IPS-18a (cell line): Measurements from ENCODE around the gene PILRB.

ENCODE experiments used
- H3K27ac ChIP-seq: one replicate; pipeline ENCODE4 v1.5.1; 2013; ENCODE audit warnings: low read length
- H3K27me3 ChIP-seq: one replicate; pipeline ENCODE4 v1.6.1; 2013; ENCODE audit warnings: mild to moderate bottlenecking, low read length; ENCODE audit not compliant: control insufficient read depth, insufficient read depth
- H3K36me3 ChIP-seq: one replicate; pipeline ENCODE4 v1.6.1; 2013; ENCODE audit warnings: low read depth, low read length; ENCODE audit not compliant: control insufficient read depth
- H3K4me1 ChIP-seq: one replicate; pipeline ENCODE4 v1.6.1; 2013; ENCODE audit warnings: low read depth, low read length; ENCODE audit not compliant: control insufficient read depth
- H3K4me3 ChIP-seq: one replicate; pipeline ENCODE4 v1.5.1; 2013; ENCODE audit warnings: low read length
- H3K9ac ChIP-seq: one replicate; pipeline ENCODE4 v1.6.1; 2013; ENCODE audit warnings: mild to moderate bottlenecking, low read length, moderate library complexity
- H3K9me3 ChIP-seq: one replicate; pipeline ENCODE4 v1.6.1; 2013; ENCODE audit warnings: low read depth, low read length; ENCODE audit not compliant: control insufficient read depth

Gene PILRB

GRCh38 chr7:100398239-100398638 lies 40.3 kb downstream of the PILRB start:
- Histone ChIP-seq H3K36me3 (no peaks in the 10 kb centered on the region), H3K9ac (no peak overlapping the region), H3K27ac (no peak overlapping the region)

GRCh38 chr7:100400041-100400440 lies 42.1 kb downstream of the PILRB start:
- Histone ChIP-seq H3K4me3 (no peak overlapping the region), H3K27me3 (no peaks in the 10 kb centered on the region), H3K9ac (no peak overlapping the region), H3K27ac (no peak overlapping the region), H3K4me1 (no peaks in the 10 kb centered on the region), H3K36me3 (no peaks in the 10 kb centered on the region), H3K9me3 (no peaks in the 10 kb centered on the region)

More at GRCh38 chr7:100398239-100398638, 40.3 kb downstream of the PILRB start:
- Histone ChIP-seq H3K27me3 (no peaks in the 10 kb centered on the region), H3K4me3 (no peak overlapping the region), H3K4me1 (no peaks in the 10 kb centered on the region), H3K9me3 (no peaks in the 10 kb centered on the region)

GRCh38 chr7:100400656-100401055 lies 42.7 kb downstream of the PILRB start:
- Histone ChIP-seq H3K4me1 (no peaks in the 10 kb centered on the region), H3K27ac (no peak overlapping the region), H3K27me3 (no peaks in the 10 kb centered on the region), H3K9me3 (no peaks in the 10 kb centered on the region), H3K4me3 (no peak overlapping the region), H3K36me3 (no peaks in the 10 kb centered on the region), H3K9ac (no peak overlapping the region)

- Histone ChIP-seq H3K36me3 (no peaks in the 10 kb centered on the region), H3K4me3 (no peak overlapping the region), H3K27me3 (no peaks in the 10 kb centered on the region), H3K27ac (no peak overlapping the region), H3K9ac (no peak overlapping the region), H3K4me1 (no peaks in the 10 kb centered on the region), H3K9me3 (no peaks in the 10 kb centered on the region)
Observed at GRCh38 chr7:100401811-100402210, 43.9 kb downstream of the PILRB start.

GRCh38 chr7:100402241-100402640 lies 44.3 kb downstream of the PILRB start:
- Histone ChIP-seq H3K27me3 (no peaks in the 10 kb centered on the region), H3K4me3 (no peak overlapping the region), H3K4me1 (no peaks in the 10 kb centered on the region), H3K9me3 (no peaks in the 10 kb centered on the region), H3K27ac (no peak overlapping the region), H3K9ac (no peak overlapping the region), H3K36me3 (no peaks in the 10 kb centered on the region)

- Histone ChIP-seq H3K27me3 (no peaks in the 10 kb centered on the region), H3K9me3 (no peaks in the 10 kb centered on the region), H3K9ac (no peak overlapping the region), H3K36me3 (no peaks in the 10 kb centered on the region), H3K4me1 (no peaks in the 10 kb centered on the region), H3K27ac (no peak overlapping the region), H3K4me3 (no peak overlapping the region)
Observed at GRCh38 chr7:100406767-100407166, 48.9 kb downstream of the PILRB start.

GRCh38 chr7:100407285-100408180 lies 49.6 kb downstream of the PILRB start:
- no peak overlapping the region for H3K27ac ChIP-seq
- H3K9ac ChIP-seq: no peak overlapping the region
- no peaks in the 10 kb centered on the region for H3K9me3 ChIP-seq
- H3K27me3 ChIP-seq: no peaks in the 10 kb centered on the region
- no peaks in the 10 kb centered on the region for H3K4me1 ChIP-seq
- no peak overlapping the region for H3K4me3 ChIP-seq
- H3K36me3 ChIP-seq: no peaks in the 10 kb centered on the region

GRCh38 chr7:100411101-100411500 lies 53.2 kb downstream of the PILRB start:
- H3K36me3 ChIP-seq: no peaks in the 10 kb centered on the region
- no peaks in the 10 kb centered on the region for H3K9me3 ChIP-seq
- H3K27me3 ChIP-seq: no peaks in the 10 kb centered on the region
- no peak overlapping the region for H3K4me3 ChIP-seq
- no peaks in the 10 kb centered on the region for H3K4me1 ChIP-seq
- H3K9ac ChIP-seq: no peak overlapping the region
- H3K27ac ChIP-seq: no peak overlapping the region

GRCh38 chr7:100413346-100413745 lies 55.4 kb downstream of the PILRB start:
- Histone ChIP-seq H3K9ac (no peak overlapping the region), H3K9me3 (no peaks in the 10 kb centered on the region), H3K36me3 (no peaks in the 10 kb centered on the region), H3K27ac (no peak overlapping the region), H3K4me1 (no peaks in the 10 kb centered on the region), H3K27me3 (no peaks in the 10 kb centered on the region), H3K4me3 (no peak overlapping the region)

- H3K27ac ChIP-seq: no peak overlapping the region
- no peaks in the 10 kb centered on the region for H3K4me1 ChIP-seq
- H3K27me3 ChIP-seq: no peaks in the 10 kb centered on the region
- no peak overlapping the region for H3K4me3 ChIP-seq
- no peak overlapping the region for H3K9ac ChIP-seq
- H3K36me3 ChIP-seq: no peaks in the 10 kb centered on the region
- no peaks in the 10 kb centered on the region for H3K9me3 ChIP-seq
Observed at GRCh38 chr7:100413889-100414288, 56.0 kb downstream of the PILRB start.

GRCh38 chr7:100415448-100415847 lies 57.5 kb downstream of the PILRB start:
- Histone ChIP-seq H3K4me1 (no peaks in the 10 kb centered on the region), H3K9me3 (no peaks in the 10 kb centered on the region), H3K27ac (no peak overlapping the region), H3K4me3 (no peak overlapping the region), H3K36me3 (no peaks in the 10 kb centered on the region), H3K9ac (no peak overlapping the region), H3K27me3 (no peaks in the 10 kb centered on the region)
